GM23338 (cell line): Measurements from ENCODE around the gene TRIM39. TPM values are rescaled to one million over a fixed set of nuclear protein-coding genes. Genes with fewer than 3 reads are reported as not detected.

Experiments
- ATAC-seq: fragments of 200-7000 bp; cut with Tn5 transposase; 3 replicates; pipeline ENCODE4 v1.9.1; 2020
- DNase-seq: peaks from one replicate; pipeline ENCODE4 v3.0.0-alpha.2; 2015; ENCODE audit warnings: low spot score
- H2AFZ ChIP-seq: fragments of 200-600 bp; sonication (generic); 2 replicates; pipeline ENCODE4 v1.8.0; 2016; ENCODE audit warnings: antibody characterized with exemption, mild to moderate bottlenecking, moderate library complexity
- H3F3A ChIP-seq: fragments of 200-600 bp; sonication (generic); replicated peaks from 2 replicates; pipeline ENCODE4 v1.8.0; 2017; ENCODE audit warnings: antibody characterized with exemption, mixed run types, low read depth
- H3K27ac ChIP-seq: fragments of 200-600 bp; sonication (generic); 2 replicates; pipeline ENCODE4 v1.6.1; 2016; ENCODE audit warnings: low read depth
- H3K27me3 ChIP-seq: fragments of 200-600 bp; sonication (generic); 2 replicates; pipeline ENCODE4 v1.8.0; 2016; ENCODE audit warnings: mild to moderate bottlenecking, mixed run types, moderate library complexity; ENCODE audit not compliant: insufficient read depth
- H3K36me3 ChIP-seq: fragments of 200-600 bp; sonication (generic); 2 replicates; pipeline ENCODE4 v1.8.0; 2016; ENCODE audit warnings: mild to moderate bottlenecking; ENCODE audit not compliant: insufficient read depth
- H3K4me1 ChIP-seq: fragments of 200-600 bp; sonication (generic); 2 replicates; pipeline ENCODE4 v1.8.0; 2016; ENCODE audit warnings: mild to moderate bottlenecking, moderate library complexity; ENCODE audit not compliant: insufficient read depth
- H3K4me2 ChIP-seq: fragments of 200-600 bp; sonication (generic); 2 replicates; pipeline ENCODE4 v1.7.1; 2017; ENCODE audit warnings: mixed run types
- H3K4me3 ChIP-seq: fragments of 200-600 bp; sonication (generic); 2 replicates; pipeline ENCODE4 v1.6.1; 2016; ENCODE audit warnings: mixed run types
- H3K79me2 ChIP-seq: fragments of 200-600 bp; sonication (generic); replicated peaks from 2 replicates; pipeline ENCODE4 v1.8.0; 2017; ENCODE audit warnings: mild to moderate bottlenecking; ENCODE audit not compliant: insufficient read depth
- H3K9me2 ChIP-seq: fragments of 200-600 bp; sonication (generic); 2 replicates; pipeline ENCODE4 v1.8.0; 2017; ENCODE audit not compliant: insufficient read depth
- H4K20me1 ChIP-seq: fragments of 200-600 bp; sonication (generic); replicated peaks from 2 replicates; pipeline ENCODE4 v1.8.0; 2017; ENCODE audit warnings: mild to moderate bottlenecking; ENCODE audit not compliant: insufficient read depth
- H3K27ac Mint-ChIP-seq: 2 replicates; pipeline ENCODE4 v1.8.0; 2020; ENCODE audit warnings: inconsistent platforms, mild to moderate bottlenecking, moderate library complexity, mixed read lengths
- H3K27me3 Mint-ChIP-seq: 3 replicates; pipeline ENCODE4 v1.8.0; 2022; ENCODE audit warnings: low read depth, mild to moderate bottlenecking, moderate library complexity, mixed read lengths, inconsistent platforms; ENCODE audit not compliant: insufficient read depth, poor library complexity
- H3K36me3 Mint-ChIP-seq: 3 replicates; pipeline ENCODE4 v1.8.0; 2021; ENCODE audit warnings: low read depth, mild to moderate bottlenecking, inconsistent platforms, moderate library complexity, mixed read lengths
- H3K4me1 Mint-ChIP-seq: 3 replicates; pipeline ENCODE4 v1.8.0; 2020; ENCODE audit warnings: mild to moderate bottlenecking, inconsistent platforms, mixed read lengths
- H3K4me3 Mint-ChIP-seq: 3 replicates; pipeline ENCODE4 v1.8.0; 2021; ENCODE audit warnings: moderate library complexity, mild to moderate bottlenecking, inconsistent platforms, mixed read lengths
- H3K9me3 Mint-ChIP-seq: 3 replicates; pipeline ENCODE4 v1.8.0; 2020; ENCODE audit warnings: moderate library complexity, mild to moderate bottlenecking, inconsistent platforms, mixed read lengths
- CREB1 ChIP-seq: fragments of 250-450 bp; sonication (Bioruptor Pico); IDR thresholded peaks from 2 replicates; pipeline ENCODE4 v1.5.0; 2020; ENCODE audit warnings: low read depth, mild to moderate bottlenecking, moderate library complexity
- CTCF ChIP-seq, 2 experiments: fragments of 200-600 bp in 1 of 2; sonication (generic) in 1 of 2; conservative IDR thresholded peaks; 2 replicates each; pipeline versions ENCODE4 v1.5.1 to v1.6.1; 2016 to 2017; ENCODE audit warnings: antibody characterized with exemption in 2 of 2, low read depth in 2 of 2, mild to moderate bottlenecking in 2 of 2, moderate library complexity in 1 of 2
- EZH2 ChIP-seq: fragments of 200-600 bp; sonication (generic); IDR thresholded peaks from one replicate; pipeline ENCODE4 v1.8.0; 2017; ENCODE audit warnings: antibody characterized with exemption, mild to moderate bottlenecking, low read depth; ENCODE audit not compliant: unreplicated experiment
- NANOG ChIP-seq: IDR thresholded peaks from 2 replicates; pipeline ENCODE4 v1.6.1; 2016; ENCODE audit warnings: antibody characterized with exemption, borderline replicate concordance
- POLR2AphosphoS5 ChIP-seq: IDR thresholded peaks from 2 replicates; pipeline ENCODE4 v1.6.1; 2016; ENCODE audit warnings: antibody characterized with exemption, low read depth
- polyA plus RNA-seq: library from polyadenylated mRNA; unstranded; fragments of >200 nt; fragmentation: Nextera tagmentation; extraction: Ambion mirVana; gene quantifications from 2 replicates; pipeline ENCODE4 v1.2.1, GENCODE V29; 2016
- total RNA-seq: library from RNA; depleted of rRNA; stranded (reverse); fragments of >200 nt; shearing (Covaris generic); gene quantifications from 2 replicates; pipeline ENCODE4 v1.2.3, GENCODE V29; 2014
- TF ChIP-seq, protein P1 (sequence below): IDR thresholded peaks from one replicate; pipeline ENCODE4 v1.6.1; 2018; ENCODE audit warnings: antibody characterized with exemption; ENCODE audit not compliant: unreplicated experiment

Gene TRIM39
- total and polyA plus RNA-seq, 2 experiments from 2014 or later: 5.4 to 19.2 TPM

DNA sequence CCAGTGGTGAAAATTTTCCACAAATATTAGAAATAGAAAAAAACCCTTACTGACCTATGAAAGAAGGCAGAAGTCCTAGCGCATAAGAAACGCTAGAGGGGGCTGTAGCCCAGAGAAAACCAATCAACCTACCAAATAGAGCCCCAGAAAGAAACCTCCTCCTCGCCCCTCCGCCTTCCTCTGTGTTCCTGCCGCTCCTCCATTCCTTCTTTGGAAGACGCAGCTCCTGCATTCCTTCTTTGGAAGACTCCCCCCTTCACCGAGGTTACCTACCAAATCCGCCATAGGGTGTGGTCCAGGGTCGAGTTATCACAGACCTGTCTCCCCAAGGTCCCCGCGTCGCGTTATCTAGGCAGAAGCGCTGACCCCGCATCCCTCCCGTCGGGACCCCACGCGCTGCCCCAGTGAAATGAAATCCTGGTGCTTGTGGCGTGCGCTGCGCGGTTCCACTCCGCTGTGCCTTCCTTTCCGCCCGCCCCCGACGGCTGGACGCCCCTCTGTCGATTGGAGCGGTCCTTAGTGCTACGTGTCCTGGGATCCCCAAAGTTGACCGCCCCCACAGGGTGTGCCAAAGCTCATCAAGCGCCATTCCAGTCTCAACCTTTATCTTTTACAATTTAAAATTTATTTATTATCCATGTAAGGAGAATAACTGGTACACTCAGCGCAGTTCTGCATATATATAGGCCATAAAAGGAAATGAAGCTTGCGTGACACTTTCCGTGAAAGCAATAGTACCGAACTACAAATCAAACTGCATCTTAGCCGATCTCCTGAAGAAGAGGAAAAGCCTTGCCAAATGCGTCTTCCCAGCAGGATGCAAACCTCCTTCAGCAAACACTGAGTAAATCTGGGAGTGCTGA lies 31.2 kb downstream of the TRIM39 start:
- peaks cover 2% of the 10 kb centered on the region; the same call in 1 of the 3 replicates for H3K4me1 Mint-ChIP-seq
- H3K4me3 ChIP-seq: peak overlapping the region; percentile 61
- no peaks in the 10 kb centered on the region for H3K36me3 Mint-ChIP-seq
- peak overlapping the region; percentile 89 for H3K4me2 ChIP-seq
- H2AFZ ChIP-seq: peak overlapping the region; percentile 63
- H3K4me1 ChIP-seq: peaks cover 7% of the 10 kb centered on the region; the same call in 1 of the 2 replicates
- peaks cover 8% of the 10 kb centered on the region for H3K27me3 Mint-ChIP-seq
- H3K9me2 ChIP-seq: no peaks in the 10 kb centered on the region
- no peak for TF ChIP-seq CREB1 (CRISPR knock-in tag)
- TF ChIP-seq EZH2: peak; percentile 28
- peak; percentile 76 to 86 for TF ChIP-seq CTCF (conservative IDR thresholded peaks at IDR 0.05; ENCODE audit: low read depth in 2 of 2)
- peak; percentile 48 for TF ChIP-seq POLR2AphosphoS5
- TF ChIP-seq, protein P1, sequence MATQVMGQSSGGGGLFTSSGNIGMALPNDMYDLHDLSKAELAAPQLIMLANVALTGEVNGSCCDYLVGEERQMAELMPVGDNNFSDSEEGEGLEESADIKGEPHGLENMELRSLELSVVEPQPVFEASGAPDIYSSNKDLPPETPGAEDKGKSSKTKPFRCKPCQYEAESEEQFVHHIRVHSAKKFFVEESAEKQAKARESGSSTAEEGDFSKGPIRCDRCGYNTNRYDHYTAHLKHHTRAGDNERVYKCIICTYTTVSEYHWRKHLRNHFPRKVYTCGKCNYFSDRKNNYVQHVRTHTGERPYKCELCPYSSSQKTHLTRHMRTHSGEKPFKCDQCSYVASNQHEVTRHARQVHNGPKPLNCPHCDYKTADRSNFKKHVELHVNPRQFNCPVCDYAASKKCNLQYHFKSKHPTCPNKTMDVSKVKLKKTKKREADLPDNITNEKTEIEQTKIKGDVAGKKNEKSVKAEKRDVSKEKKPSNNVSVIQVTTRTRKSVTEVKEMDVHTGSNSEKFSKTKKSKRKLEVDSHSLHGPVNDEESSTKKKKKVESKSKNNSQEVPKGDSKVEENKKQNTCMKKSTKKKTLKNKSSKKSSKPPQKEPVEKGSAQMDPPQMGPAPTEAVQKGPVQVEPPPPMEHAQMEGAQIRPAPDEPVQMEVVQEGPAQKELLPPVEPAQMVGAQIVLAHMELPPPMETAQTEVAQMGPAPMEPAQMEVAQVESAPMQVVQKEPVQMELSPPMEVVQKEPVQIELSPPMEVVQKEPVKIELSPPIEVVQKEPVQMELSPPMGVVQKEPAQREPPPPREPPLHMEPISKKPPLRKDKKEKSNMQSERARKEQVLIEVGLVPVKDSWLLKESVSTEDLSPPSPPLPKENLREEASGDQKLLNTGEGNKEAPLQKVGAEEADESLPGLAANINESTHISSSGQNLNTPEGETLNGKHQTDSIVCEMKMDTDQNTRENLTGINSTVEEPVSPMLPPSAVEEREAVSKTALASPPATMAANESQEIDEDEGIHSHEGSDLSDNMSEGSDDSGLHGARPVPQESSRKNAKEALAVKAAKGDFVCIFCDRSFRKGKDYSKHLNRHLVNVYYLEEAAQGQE: peak; percentile 10
- H3K27ac Mint-ChIP-seq: no peak overlapping the region
- no peaks in the 10 kb centered on the region; the same call in 2 of the 3 replicates for H3K9me3 Mint-ChIP-seq
- no peaks in the 10 kb centered on the region; the same call in 1 of the 2 replicates for H3F3A ChIP-seq
- peak overlapping the region; percentile 90 for H3K4me3 Mint-ChIP-seq
- ATAC-seq: peak; percentile 91
- DNase-seq: peak; percentile 96
- H3K27ac ChIP-seq: no peak overlapping the region
- no peaks in the 10 kb centered on the region for H4K20me1 ChIP-seq
- peaks cover 26% of the 10 kb centered on the region for H3K27me3 ChIP-seq
- no peaks in the 10 kb centered on the region for H3K79me2 ChIP-seq
- H3K36me3 ChIP-seq: no peaks in the 10 kb centered on the region

DNA sequence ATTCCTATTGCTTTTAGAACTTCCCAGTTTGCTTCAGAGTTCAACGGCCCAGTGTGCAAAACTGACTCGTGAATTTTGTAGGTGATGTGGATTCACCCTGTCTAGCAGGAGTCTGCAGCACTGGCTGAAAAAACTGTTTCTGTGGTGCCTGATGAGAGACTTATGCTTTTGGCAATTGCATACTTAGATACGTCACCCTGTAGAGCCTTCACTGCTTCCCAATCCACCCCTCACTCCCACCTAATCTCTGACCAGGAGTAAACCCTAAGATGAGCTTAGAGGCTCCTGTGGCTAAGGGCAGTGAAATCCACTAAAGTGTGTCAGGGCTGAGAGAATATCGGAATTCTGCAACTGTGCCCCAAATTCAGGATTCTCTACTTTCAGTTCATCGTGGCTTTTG lies 32.5 kb downstream of the TRIM39 start:
- no peak overlapping the region for H3K27ac ChIP-seq
- peaks cover 7% of the 10 kb centered on the region; the same call in 1 of the 2 replicates for H3K4me1 ChIP-seq
- Mint-ChIP-seq H3K27ac (no peak overlapping the region), H3K4me1 (peaks cover 5% of the 10 kb centered on the region; the same call in 2 of the 3 replicates), H3K9me3 (no peaks in the 10 kb centered on the region; the same call in 2 of the 3 replicates), H3K36me3 (no peaks in the 10 kb centered on the region), H3K4me3 (no peak overlapping the region), H3K27me3 (peaks cover 8% of the 10 kb centered on the region)
- H3K27me3 ChIP-seq: peaks cover 26% of the 10 kb centered on the region
- H3K9me2 ChIP-seq: no peaks in the 10 kb centered on the region
- no peak for DNase-seq
- ATAC-seq: no peak
- no peaks in the 10 kb centered on the region; the same call in 1 of the 2 replicates for H3F3A ChIP-seq
- no peaks in the 10 kb centered on the region for H3K79me2 ChIP-seq
- H3K4me2 ChIP-seq: no peak overlapping the region
- no peak for TF ChIP-seq NANOG
- no peaks in the 10 kb centered on the region for H4K20me1 ChIP-seq
- H2AFZ ChIP-seq: peak overlapping the region; percentile 33; the same call in 1 of the 2 replicates
- no peak overlapping the region for H3K4me3 ChIP-seq
- H3K36me3 ChIP-seq: no peaks in the 10 kb centered on the region
